ENCODE measurements around the gene FANCI.
A peak's percentile ranks its signal among the peaks of the same experiment; 100 is the strongest.

FANCI gene

DNA sequence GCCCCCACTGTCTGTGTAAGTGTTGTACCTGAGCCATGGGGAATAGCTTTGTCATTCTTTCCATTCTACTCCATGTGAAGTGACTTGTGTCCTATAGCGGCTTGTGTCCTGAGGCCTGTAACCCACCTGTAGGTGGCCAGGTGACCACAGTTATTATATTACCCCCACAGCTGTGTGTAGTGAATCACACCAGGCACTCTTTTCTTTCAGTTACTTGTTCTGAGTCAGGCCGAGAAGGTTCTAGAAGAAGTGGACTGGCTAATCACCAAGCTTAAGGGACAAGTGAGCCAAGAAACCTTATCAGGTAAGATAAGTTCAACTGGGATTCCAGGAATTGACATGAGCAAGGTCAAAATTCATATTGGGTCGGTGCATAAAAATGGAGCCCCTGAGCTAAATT, 61.6 kb downstream of the FANCI start:
- no peak for DNase-seq

DNA sequence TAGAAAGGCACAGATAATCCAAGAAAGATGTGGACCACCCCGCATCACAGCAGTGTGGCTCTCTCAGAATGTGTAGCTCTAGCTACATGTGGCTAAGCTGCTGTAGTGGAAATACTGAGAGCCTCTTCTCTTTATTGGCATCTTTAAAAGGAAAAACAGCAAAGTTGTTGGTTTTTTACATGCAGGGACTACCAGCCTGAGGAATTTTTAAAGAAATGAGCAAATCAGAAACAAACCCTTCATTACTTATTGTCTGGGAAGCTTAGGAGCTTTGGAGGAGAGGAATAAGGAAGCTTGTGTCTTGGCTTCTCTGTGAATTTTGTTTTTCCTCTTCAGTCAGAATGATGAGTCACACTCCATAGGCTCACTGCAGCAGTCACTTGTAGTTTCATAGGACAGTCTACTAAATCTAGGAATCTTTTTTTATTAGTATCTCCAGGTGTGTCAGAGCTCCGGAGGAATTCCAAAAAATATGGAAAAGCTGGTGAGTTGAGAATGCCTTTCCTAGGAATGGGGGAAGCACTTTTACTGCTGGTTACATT, 63.3 kb downstream of the FANCI start:
- no peak for DNase-seq

DNA sequence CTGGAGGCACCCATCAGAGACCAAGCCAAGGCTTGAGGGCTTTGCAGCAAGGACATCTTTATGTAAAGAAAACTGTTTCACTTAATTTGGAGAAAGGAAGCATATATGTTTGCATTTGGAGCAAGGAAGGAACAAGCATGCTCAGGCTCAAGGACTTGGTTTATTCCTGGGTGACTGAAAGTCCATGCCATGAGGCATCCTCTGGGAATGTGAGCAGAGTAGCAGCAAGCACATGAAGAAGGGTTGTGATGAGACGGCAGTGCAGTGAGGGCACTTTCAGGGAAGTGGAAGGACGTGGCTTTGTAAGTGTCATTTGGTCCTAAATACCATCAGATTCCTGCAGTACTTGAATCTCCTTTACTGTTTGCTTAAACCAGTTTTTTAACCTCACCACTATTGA, 64.0 kb downstream of the FANCI start:
- no peak for DNase-seq

DNA sequence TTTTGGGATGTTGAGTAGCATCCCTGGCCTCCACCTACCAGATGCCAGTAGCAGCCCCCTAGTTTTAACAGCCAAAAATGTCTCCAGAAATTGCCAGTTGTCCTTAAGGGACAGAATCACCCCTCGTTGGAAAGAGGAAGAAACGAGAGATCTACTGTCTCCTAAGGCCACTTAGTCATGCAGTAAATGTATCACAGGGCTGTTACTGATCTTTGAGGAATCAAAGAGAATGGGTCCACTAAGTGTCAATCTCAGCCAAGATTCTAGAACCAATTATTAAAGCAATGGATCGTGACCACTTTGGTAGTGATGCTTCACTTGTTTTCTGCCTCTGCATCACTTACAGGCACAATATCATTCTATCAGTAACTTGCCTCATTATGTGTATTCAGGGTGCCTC, 64.5 kb downstream of the FANCI start:
- no peak for DNase-seq

DNA sequence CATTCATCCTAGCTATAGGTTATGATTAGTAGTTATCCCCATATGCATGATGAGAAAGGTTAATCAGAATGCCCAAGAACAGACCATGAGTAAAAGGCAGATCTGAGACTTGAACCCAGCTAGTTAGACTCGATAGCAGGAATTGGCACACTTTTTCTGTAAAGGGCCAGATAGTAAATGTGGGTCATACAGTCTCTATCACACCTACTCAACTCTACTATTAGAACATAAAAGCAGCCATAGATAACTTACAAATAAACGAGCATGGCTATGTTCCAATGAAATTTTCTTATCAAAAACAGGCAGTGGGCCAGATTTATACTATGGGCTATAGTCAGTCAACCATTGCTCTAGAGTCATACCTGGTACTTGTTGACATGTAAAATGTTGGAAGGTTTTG, 66.2 kb downstream of the FANCI start:
- no peak for DNase-seq

DNA sequence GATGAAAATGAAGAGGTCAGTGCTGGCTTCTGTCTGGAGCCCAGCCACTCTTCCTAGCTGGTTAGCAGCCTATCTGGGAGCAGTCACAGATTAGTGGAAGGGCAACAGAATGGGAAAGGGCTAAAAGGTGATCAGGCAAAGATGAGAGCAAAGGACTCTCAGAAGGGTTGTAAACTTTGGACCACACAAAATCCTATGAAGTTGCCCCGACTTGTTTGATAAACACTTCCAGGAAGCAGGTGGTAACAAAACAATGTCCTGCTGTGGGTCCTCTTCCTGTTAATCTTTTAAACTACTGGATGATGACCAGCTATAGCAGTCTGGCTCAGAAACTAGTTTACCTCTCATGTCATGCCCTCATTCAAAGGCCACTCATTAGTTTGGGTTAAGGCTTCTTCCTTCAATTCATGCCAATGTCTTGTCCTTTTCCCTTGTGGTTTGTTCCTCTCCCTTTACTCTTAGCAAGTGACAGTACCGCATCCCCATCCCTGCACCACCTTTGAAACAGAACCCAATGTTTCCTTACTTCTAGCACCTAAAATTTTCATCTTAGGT, 71.7 kb downstream of the FANCI start:
- no peak for DNase-seq

DNA sequence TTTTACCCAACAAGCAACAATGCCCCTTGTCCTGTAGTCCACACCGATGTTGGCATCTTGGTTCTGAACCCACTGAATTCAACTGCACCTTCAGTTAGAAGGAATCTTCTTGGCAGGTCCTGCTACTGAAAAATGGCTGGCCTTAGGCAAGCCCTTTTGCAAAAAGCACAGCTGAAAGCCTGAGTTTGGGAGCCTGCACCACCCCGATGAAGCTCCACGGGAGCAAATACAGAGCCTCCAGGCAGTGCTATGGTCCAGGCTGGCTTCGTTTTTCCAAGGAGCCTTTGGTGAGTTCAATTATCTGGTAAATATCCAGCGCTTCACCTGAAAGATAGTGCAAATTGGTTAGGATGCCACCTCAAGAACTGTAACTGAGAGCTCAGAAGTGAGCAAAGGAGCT, 72.7 kb downstream of the FANCI start:
- no peak for DNase-seq

DNA sequence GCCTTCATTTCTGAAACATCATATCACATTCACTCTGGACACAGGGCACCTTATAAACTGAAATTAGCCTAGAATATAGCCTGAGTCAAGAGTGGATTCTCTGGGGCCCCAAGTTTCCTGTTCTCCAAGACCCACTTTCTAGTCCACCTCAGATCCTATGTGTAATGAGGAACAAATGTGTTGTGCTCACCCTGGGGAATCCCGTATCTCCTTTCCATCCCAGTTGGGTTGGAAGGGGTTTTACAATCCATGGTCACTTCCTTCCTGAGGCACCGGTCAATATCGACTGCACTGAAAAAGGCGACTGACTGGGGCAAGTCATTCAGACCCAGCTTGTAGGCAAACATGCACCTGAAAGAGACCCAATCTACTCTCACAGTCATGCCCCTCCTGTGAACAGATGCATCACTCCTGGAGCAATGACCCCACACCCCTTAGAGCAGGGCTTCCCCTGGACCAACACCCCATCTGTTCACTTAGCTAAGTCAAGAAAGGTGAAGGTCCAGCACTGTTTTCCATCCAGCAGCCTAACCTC, 73.5 kb downstream of the FANCI start:
- no peak for DNase-seq

DNA sequence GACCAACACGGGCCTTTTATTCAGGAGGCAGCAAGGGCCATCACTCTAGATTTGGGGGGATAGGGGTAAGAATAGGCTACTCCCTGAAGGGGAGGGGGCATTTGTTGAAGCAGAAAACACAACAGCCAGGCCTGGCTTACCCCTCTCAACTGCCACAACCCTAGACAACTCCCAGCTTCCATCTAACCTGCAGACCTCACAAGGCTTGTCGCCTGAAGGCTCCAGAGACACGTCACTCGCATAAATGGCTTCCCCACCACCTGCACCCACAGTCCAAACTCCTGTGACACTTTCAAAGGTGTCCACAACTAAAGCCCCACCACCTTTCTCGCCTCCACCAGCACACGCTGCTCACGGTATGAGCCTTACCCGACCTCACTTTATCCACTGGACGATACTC, 75.9 kb downstream of the FANCI start:
- DNase-seq = no peak

DNA sequence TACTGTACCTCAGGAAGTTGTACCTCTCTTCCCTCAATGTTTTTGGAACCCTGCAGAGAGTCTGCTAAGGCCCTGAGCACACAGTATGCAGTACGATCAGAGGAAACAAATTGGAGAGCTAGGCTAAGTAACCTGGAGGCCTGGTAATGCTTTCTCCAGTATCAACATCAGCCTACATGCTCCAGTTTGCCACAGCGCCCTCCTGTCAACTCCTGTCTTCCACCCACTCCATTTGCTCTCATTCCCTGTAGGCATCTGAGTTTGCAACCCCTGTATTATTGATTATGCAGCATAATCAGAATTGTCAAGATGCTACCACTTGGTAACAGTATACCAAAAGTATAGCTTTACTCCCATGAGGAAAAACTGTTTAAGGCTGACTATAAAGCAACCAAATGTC, 76.4 kb downstream of the FANCI start:
- DNase-seq = no peak

DNA sequence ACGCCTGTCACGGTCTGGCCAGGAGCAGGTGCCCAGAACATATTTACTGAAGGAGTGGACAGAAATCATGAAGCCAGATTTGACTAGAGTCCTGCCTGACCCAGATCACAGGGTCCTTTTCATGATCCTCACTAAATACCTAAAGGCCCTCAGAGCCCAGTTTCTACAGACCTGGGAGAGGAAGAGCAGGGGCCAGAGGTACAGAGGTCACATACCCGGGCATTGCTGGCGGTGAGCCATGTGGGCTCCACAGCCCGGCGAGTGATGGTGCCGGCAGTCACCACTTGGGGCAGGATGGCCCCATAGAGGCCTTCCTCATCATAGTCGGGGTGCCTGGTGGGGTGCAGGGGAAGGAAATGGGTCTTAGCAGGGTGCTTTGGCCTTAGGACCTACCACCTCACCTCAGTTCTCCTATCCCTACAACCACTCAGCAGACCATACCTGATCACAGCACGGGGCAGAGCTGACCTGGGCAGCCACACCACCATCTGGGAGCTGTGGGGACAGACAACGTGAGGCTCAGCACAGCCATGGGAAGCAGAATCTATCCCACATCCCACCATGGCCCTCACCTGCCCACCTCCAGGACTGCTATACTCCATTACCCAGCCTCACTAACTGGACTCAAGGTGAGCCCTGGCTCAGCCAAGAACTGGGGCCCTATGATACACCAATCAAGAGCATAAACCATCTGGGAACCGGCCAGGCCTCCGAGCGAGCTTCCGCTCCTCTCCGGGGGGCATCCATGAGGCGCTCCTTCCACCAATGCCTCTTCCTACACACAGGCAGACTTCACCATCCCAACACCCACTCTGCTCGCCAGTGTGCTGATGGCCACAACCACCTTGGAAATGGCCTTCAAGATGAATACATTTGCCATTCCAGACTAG, 78.0 kb downstream of the FANCI start:
- peak in 1 of 56 donors; percentile 10 for DNase-seq

DNA sequence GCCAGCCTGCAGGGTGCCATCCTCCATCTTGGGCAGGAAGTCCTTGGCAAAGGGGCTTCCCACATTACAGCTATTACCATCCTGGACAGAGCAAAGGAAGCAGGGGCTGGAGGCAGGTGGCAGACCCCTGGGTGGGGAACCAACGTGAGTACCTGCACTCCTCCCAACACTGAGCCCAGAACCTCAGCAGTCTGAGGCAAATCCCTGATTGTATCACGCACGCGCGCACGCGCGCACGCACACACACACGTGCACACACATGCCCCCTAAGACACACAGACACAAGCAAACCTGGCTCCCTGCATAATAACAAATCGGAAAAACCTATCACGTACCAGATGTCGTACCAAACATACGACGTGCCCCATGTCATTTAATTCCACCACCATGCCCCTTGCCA, 79.0 kb downstream of the FANCI start:
- DNase-seq = no peak

DNA sequence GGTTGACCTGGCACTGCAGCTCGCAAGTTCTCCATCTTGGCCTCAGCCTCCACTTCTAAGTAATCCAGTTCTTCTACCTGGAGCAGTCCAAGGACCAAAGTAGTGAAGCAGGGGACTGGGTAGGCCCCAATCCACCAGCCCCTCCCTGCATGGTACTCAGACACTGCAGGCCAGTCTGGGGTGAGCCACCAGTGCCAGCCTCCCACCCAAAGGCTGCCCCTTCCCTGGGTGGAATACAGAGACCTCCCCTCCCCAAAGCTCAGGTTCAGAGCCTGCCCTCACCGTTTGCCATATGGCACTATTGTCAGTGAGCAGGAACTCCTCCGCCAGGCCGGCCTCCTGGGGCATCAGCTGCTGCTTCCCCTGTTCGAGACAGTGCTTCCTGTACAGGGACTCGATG, 80.0 kb downstream of the FANCI start:
- no peak for DNase-seq

DNA sequence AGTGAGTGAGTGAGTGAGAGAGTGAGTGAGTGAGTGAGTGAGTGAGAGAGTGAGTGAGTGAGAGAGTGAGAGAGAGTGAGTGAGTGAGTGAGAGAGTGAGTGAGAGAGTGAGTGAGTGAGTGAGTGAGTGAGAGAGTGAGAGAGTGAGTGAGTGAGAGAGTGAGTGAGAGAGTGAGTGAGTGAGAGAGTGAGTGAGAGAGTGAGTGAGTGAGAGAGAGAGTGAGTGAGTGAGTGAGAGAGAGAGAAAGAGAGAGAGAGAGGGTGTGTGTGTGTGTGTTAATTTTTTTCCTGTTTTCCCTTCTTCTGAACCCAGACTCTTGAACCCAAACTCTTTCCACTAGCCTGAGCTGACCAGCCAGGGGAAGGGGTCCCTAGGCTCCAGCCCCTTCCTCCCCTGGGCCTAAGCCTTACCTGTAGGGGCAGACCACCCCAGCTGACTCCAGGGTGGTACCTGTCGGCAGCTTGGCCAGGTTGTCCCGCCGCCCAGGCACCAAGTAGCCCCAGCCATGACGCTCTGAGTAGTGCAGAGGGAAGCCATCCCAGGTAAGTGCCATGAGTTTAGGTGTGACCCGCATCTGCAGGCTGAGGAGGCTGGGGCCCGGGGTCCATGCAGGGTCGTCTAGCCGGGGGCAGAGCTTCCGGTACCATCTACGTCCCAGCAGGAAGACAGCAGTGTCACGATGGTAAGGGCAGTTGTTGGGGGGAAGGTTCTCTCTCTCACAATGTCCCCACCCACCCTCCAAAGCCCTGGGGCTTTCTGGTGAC, 81.4 kb downstream of the FANCI start:
- no peak for DNase-seq

DNA sequence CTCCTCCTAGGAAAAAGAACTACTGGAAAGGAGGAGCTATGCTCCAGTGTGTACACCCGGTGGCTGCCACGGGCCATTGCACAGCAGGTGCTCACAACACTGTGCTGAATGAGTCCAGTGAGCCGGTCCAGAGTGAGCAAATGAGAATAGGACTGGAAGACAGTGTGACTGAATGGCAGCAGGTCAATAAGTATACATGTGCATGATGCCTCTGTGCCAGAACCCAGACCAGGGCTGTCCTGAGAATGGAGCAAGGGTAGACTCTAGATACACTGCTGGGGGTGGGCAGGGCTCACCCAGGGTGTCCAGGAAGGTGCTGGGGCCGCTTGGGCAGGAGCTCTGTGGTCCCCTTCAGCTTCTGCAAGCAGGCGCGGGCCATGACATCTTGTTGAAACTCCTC, 82.5 kb downstream of the FANCI start:
- DNase-seq = no peak

DNA sequence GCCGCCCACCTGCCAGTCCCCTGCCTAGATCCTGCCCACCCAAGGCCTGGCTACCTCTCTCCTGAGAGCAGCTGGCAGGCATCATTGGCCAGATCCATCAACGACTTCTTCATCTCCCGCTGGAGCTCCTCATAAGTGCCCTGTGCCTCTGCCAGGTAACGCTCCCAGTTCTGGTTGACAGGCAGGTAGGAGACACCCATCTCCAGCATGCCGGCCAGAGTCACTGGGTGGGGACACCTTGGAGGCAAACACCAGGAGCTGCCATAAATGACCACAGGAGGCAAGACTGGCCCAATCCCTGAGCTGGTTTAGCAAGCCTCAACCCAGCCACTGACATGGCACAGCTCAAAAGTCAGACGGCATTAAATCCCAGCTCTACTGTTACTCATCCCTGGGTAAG, 83.3 kb downstream of the FANCI start:
- DNase-seq = no peak

DNA sequence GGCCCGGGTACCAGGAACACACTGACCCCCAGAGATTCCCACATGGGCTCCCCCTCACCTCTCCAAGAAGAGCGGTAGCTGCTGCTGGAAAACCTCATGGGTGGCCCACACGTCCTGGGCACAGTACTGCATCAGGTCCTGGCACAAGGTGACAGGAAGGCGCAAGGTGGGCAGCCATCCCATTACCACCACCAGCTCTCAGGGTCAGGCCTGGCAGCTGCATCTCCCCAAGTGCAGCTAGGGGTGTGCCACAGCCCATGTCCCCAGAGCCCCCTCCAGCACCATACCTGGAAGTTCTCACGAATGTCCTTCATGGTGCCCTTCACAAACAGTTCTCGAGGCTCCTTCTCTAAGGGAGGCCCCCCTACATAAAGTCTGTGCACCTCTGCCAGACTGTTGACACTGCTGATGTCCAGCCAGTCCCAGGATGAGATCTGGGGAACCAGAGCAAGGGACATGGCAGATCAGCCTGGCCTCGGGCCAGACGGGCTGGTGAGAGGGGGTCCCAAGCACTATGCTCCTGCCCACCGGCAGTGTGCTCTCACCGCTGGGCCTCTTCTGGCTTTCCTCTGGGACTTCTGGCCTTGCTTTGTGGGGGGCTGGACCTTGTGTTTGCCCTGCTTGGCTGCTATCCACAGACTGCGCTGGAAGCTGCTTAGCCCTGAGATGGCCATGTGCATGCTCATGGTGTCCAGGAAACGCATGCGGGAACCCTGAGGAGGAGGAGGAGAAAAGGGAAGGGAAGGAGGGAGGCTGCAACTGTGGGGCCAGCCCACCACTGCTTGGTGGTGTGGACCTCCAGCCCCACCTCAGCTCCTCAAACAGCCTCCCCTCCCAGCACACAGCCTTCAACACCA, 84.8 kb downstream of the FANCI start:
- DNase-seq = peak in 8 of 56 donors; percentile 11 to 35 (median 22)

DNA sequence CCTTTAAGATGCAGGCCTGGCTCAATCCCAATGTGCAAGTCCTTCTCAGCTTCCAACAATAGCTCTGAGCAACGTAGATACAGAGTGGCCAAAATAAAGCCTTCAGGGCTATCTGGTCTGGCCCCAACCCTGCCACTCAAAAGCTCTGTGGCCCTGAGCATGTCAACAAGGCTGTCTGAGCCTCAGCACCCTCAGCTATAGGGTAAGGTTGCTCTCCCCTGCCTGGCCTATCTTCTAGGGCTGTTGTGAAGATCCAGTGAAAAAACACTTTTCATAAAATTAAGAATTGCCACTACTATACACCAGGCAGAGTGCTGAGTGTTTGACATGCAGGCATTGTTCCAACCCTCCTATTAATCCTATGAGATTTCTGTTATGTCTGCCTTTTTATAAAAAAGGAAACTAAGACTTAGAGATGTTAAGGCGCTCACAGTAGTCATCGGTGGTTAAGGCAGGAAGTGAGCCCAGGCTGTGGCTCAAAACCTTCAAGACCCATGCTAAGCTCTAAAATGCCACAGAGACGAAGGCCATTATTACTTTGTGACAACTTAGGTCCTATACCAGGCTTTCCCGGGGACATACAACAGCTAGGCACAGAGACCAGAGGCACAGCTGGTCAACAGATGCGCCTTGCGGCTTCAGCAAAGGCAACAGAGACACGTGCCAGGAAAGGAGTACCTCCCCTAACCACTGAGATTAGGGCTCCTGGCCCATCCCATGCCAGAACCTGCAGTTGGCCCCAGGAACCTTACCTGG, 85.7 kb downstream of the FANCI start:
- no peak for DNase-seq

DNA sequence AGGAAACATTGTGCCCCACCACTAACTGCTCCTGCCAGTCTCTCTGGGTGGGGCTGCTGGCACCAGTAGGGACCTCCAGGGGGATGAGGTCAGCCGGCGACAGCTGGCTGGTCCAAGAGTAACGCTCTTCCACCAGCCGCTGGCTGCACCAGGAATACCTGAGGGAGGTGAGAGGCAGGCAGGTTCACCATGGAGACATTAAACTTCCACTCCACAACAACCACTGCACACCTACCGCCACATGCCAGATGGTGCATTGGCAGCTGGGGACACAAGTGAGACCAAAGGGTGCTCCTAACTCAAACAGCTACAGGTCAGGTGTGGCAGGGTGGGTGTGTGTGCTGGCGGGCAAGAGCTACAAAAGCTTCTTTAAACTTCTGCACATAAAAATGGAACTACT, 86.3 kb downstream of the FANCI start:
- DNase-seq = no peak

All from amygdala (tissue), 56 donors.